Prostate gland (tissue), 2 donors: ENCODE measurements around the gene SREBF1. TPM values are rescaled to one million over a fixed set of nuclear protein-coding genes. Genes with fewer than 3 reads are reported as not detected.

Experiments
- DNase-seq: peaks from one replicate; pipeline ENCODE4 v3.0.0-alpha.2; 2019; ENCODE audit warnings: low spot score
- H3K27ac ChIP-seq, 2 donors: fragments of 200-600 bp; sonication (generic); 2 replicates each; pipeline ENCODE4 v1.5.1; 2017 to 2019
- H3K27me3 ChIP-seq: fragments of 200-600 bp; sonication (generic); replicated peaks from 2 replicates; pipeline ENCODE4 v1.5.1; 2019; ENCODE audit not compliant: insufficient read depth
- H3K36me3 ChIP-seq, 2 donors: fragments of 200-600 bp; sonication (generic); 1 replicate in 1 of 2; 2 replicates in 1 of 2; pipeline versions ENCODE4 v1.5.1 to v1.8.1; 2017 to 2019
- H3K4me1 ChIP-seq: fragments of 200-600 bp; sonication (generic); replicated peaks from 2 replicates; pipeline ENCODE4 v1.5.1; 2019
- H3K4me3 ChIP-seq, 2 donors: fragments of 200-600 bp; sonication (generic); 2 replicates each; pipeline ENCODE4 v1.5.1; 2017 to 2019
- H3K9me3 ChIP-seq: fragments of 200-600 bp; sonication (generic); 2 replicates; pipeline ENCODE4 v1.5.1; 2017
- CTCF ChIP-seq, 4 experiments: fragments of 200-600 bp in 2 of 4; fragments of 450-650 bp in 2 of 4; sonication (generic) in 2 of 4; IDR thresholded peaks; 1 replicate in 3 of 4; 2 replicates in 1 of 4; pipeline ENCODE4 v1.5.1; 2016 to 2019; ENCODE audit warnings: antibody characterized with exemption in 4 of 4, mild to moderate bottlenecking in 2 of 4, moderate library complexity in 2 of 4
- POLR2A ChIP-seq: fragments of 450-650 bp; IDR thresholded peaks from one replicate; pipeline ENCODE4 v1.6.1; 2016; ENCODE audit warnings: antibody characterized with exemption, mild to moderate bottlenecking
- POLR2AphosphoS5 ChIP-seq: sonication (generic); formaldehyde crosslinking; IDR thresholded peaks from one replicate; pipeline ENCODE4 v1.6.1; 2017; ENCODE audit warnings: antibody characterized with exemption
- WGBS: methylation state at CpG from one replicate; pipeline ENCODE4 v1.1.5; 2018; 5-methylcytosine and 5-hydroxymethylcytosine counted together
- intact Hi-C: fragments of 100-400 bp; cut with DNase I; formaldehyde crosslinking; loops from one replicate; pipeline ENCODE4 v1.14.2; 2022
- total RNA-seq, 2 donors: library from RNA; depleted of rRNA; stranded (reverse); fragments of >200 nt; gene quantifications; one replicate each; pipeline ENCODE4 v1.1.0, GENCODE V29; 2016

SREBF1 gene
- total RNA-seq, result 100 to 1,000 TPM; 134 to 299 TPM

GRCh38 chr17:17836818-17837379 lies at the start of gene SREBF1:
SREBF1 (minus strand) TSS chr17:17836986; CDS start chr17:17836817, 169 bp downstream.
- Histone ChIP-seq H3K27me3 (no peaks in the 10 kb centered on the region), H3K4me3 (peak within 1 kb of the TSS; percentile 84 to 96), H3K36me3 (no peaks in the 10 kb centered on the region), H3K27ac (peak within 1 kb of the TSS; percentile 100), H3K9me3 (no peaks in the 10 kb centered on the region), H3K4me1 (peaks cover 45% of the 10 kb centered on the region)
- intact Hi-C loops, result no loop called here
- no peak for DNase-seq
- peak; percentile 72 for TF ChIP-seq POLR2A
- TF ChIP-seq POLR2AphosphoS5, result peak; percentile 34
- no peak for TF ChIP-seq CTCF (IDR thresholded peaks at IDR 0.05)
- WGBS, result 6% methylated on average over 42 of the region's 52 CpGs

GRCh38 chr17:17886226-17886625 lies 49.4 kb upstream of the SREBF1 start:
- H3K4me1 ChIP-seq, result peaks cover 4% of the 10 kb centered on the region
- H3K9me3 ChIP-seq, result no peaks in the 10 kb centered on the region
- H3K36me3 ChIP-seq, result peaks cover 0 to 4% of the 10 kb centered on the region in 2 donors
- WGBS, result 48% methylated on average over 6 of the region's 6 CpGs
- no peaks in the 10 kb centered on the region for H3K27me3 ChIP-seq
- no peak for TF ChIP-seq POLR2A
- TF ChIP-seq POLR2AphosphoS5, result no peak
- TF ChIP-seq CTCF (IDR thresholded peaks at IDR 0.05), result no peak
- intact Hi-C loops, result no loop called here
- no peak for DNase-seq
- H3K27ac ChIP-seq, result peak overlapping the region in 1 of 2 donors; percentile 17
- no peak overlapping the region for H3K4me3 ChIP-seq

- no peaks in the 10 kb centered on the region for H3K27me3 ChIP-seq
- no peak for TF ChIP-seq POLR2A
- no peak for TF ChIP-seq CTCF (IDR thresholded peaks at IDR 0.05)
- TF ChIP-seq POLR2AphosphoS5, result no peak
- intact Hi-C loops, result no loop called here
- DNase-seq, result no peak
- peaks cover 0 to 4% of the 10 kb centered on the region in 2 donors for H3K36me3 ChIP-seq
- WGBS, result 83% methylated on average over 16 of the region's 16 CpGs
- no peaks in the 10 kb centered on the region for H3K9me3 ChIP-seq
- peaks cover 4% of the 10 kb centered on the region for H3K4me1 ChIP-seq
- no peak overlapping the region for H3K4me3 ChIP-seq
- no peak overlapping the region for H3K27ac ChIP-seq
These were observed 47.9 kb upstream of the SREBF1 start for GRCh38 chr17:17884391-17885357.

DNA sequence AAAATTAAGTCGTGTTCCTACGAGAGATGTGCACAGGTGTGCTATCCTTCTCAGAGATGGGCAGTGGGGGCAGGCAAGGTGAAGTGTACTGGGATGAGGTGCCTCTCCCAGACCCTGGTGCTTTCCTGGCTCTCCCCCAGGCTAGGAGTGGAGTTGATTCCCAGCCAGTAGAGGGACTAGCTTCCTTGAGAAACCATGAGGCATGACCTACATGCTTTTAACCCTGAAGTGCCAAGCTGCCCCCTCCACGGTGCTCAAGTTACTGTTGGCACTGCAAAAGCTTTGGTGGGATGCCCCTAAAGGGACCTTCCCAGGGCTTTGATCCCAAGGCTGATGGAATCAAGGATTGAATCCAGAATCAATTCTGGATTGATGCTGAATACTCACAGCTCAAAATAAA lies 47.0 kb upstream of the SREBF1 start:
- Histone ChIP-seq H3K4me1 (peaks cover 6% of the 10 kb centered on the region), H3K9me3 (no peaks in the 10 kb centered on the region), H3K27ac (no peak overlapping the region), H3K4me3 (no peak overlapping the region), H3K36me3 (peaks cover 0 to 4% of the 10 kb centered on the region in 2 donors), H3K27me3 (no peaks in the 10 kb centered on the region)
- no peak for TF ChIP-seq POLR2AphosphoS5
- no peak for TF ChIP-seq POLR2A
- no peak for TF ChIP-seq CTCF (IDR thresholded peaks at IDR 0.05)
- no peak for DNase-seq
- intact Hi-C loops, result no loop called here
- WGBS, result 89% methylated on average over 3 of the region's 3 CpGs
